ENCODE measurements around the gene NRSN2. TPM values are rescaled to one million over a fixed set of nuclear protein-coding genes. Genes with fewer than 3 reads are reported as not detected.

NRSN2 gene
- total RNA-seq, 2 donors from 2014 or later = 13.8 to 15.6 TPM

GRCh38 chr20:378961-379336 is 32.0 kb downstream of the NRSN2 start:
- intact Hi-C loops (cut with DNase I) = no loop called here
- 79 to 86% methylated on average over 5 of the region's 5 CpGs for WGBS, 2 donors

GRCh38 chr20:380763-381580 is 34.1 kb downstream of the NRSN2 start:
- 1% methylated on average over 17 to 75 of the region's 93 CpGs for WGBS, 2 donors
- intact Hi-C loops (cut with DNase I) = no loop called here
- TF ChIP-seq CTCF (IDR thresholded peaks at IDR 0.05) (peak in 2 of 7 experiments; percentile 23 to 26), POLR2A (IDR thresholded peaks at IDR 0.05) (peak; percentile 26 to 55 (median 49))
- DNase-seq (peak; percentile 41 to 66 (median 58)), ATAC-seq (peak; percentile 57)
- H3K27ac ChIP-seq = peak overlapping the region; percentile 81 to 90 (median 86)
- no peaks in the 10 kb centered on the region for H3K27me3 ChIP-seq
- peak overlapping the region; percentile 39 to 67 for H3K4me3 ChIP-seq
- no peaks in the 10 kb centered on the region for H3K36me3 ChIP-seq (replicated peaks in 1 of 2; ENCODE audit: insufficient read depth in 1 of 2, low read depth in 2 of 2)
- no peaks in the 10 kb centered on the region for H3K9me3 ChIP-seq
- H3K4me1 ChIP-seq = peaks cover 5% of the 10 kb centered on the region

More at GRCh38 chr20:378961-379336, 32.0 kb downstream of the NRSN2 start:
- H3K27me3 ChIP-seq = no peaks in the 10 kb centered on the region
- DNase-seq = no peak
- no peak for ATAC-seq
- no peak overlapping the region for H3K4me3 ChIP-seq
- H3K9me3 ChIP-seq = no peaks in the 10 kb centered on the region
- peaks cover 5% of the 10 kb centered on the region for H3K4me1 ChIP-seq
- no peak for TF ChIP-seq POLR2A (IDR thresholded peaks at IDR 0.05)
- TF ChIP-seq CTCF (IDR thresholded peaks at IDR 0.05) = no peak
- no peaks in the 10 kb centered on the region for H3K36me3 ChIP-seq (replicated peaks in 1 of 2; ENCODE audit: insufficient read depth in 1 of 2, low read depth in 2 of 2)
- H3K27ac ChIP-seq = no peak overlapping the region

GRCh38 chr20:381581-382290 is 34.8 kb downstream of the NRSN2 start:
- no peaks in the 10 kb centered on the region for H3K9me3 ChIP-seq
- TF ChIP-seq POLR2A (IDR thresholded peaks at IDR 0.05) (peak; percentile 58 to 72 (median 68)), CTCF (IDR thresholded peaks at IDR 0.05) (peak in 3 of 7 experiments; percentile 12 to 13 (median 12))
- H3K4me1 ChIP-seq = peaks cover 5% of the 10 kb centered on the region
- no peaks in the 10 kb centered on the region for H3K27me3 ChIP-seq
- DNase-seq (peak; percentile 73 to 89 (median 83)), ATAC-seq (peak; percentile 80)
- H3K27ac ChIP-seq = peak overlapping the region; percentile 81 to 90 (median 86)
- WGBS, 2 donors = 0% methylated on average over 48 of the region's 49 CpGs; no CpG with 5 or more reads in 1 of the 2 donors
- H3K36me3 ChIP-seq (replicated peaks in 1 of 2; ENCODE audit: insufficient read depth in 1 of 2, low read depth in 2 of 2) = no peaks in the 10 kb centered on the region
- intact Hi-C loops (cut with DNase I) = no loop called here
- H3K4me3 ChIP-seq = peak overlapping the region; percentile 39 to 67

- no peak for TF ChIP-seq POLR2A (IDR thresholded peaks at IDR 0.05)
- TF ChIP-seq CTCF (IDR thresholded peaks at IDR 0.05) = no peak
- Histone ChIP-seq H3K27me3 (no peaks in the 10 kb centered on the region), H3K36me3 (replicated peaks in 1 of 2; ENCODE audit: insufficient read depth in 1 of 2, low read depth in 2 of 2) (no peaks in the 10 kb centered on the region), H3K27ac (peak overlapping the region; percentile 81 to 90 (median 86)), H3K4me1 (peaks cover 5% of the 10 kb centered on the region), H3K4me3 (no peak overlapping the region), H3K9me3 (no peaks in the 10 kb centered on the region)
- ATAC-seq (peak; percentile 15), DNase-seq (no peak)
- WGBS, 2 donors = 60 to 69% methylated on average over 8 of the region's 8 CpGs
- intact Hi-C loops (cut with DNase I) = no loop called here
Measured at GRCh38 chr20:382291-383115, 35.6 kb downstream of the NRSN2 start.

All from body of pancreas (tissue), 4 donors.